Activated T-helper 1 cell treated with anti-CD3 and anti-CD28 coated beads, Interleukin-2, amount 50 U/mL, for 16 hours (primary cell): ENCODE results near the gene EVX1.

ENCODE experiments used
- DNase-seq, 2 donors: peaks; one replicate each; pipeline ENCODE4 v3.0.0-alpha.2; 2020; ENCODE audit warnings: low read depth in 1 of 2, low spot score in 1 of 2

Gene EVX1

DNA sequence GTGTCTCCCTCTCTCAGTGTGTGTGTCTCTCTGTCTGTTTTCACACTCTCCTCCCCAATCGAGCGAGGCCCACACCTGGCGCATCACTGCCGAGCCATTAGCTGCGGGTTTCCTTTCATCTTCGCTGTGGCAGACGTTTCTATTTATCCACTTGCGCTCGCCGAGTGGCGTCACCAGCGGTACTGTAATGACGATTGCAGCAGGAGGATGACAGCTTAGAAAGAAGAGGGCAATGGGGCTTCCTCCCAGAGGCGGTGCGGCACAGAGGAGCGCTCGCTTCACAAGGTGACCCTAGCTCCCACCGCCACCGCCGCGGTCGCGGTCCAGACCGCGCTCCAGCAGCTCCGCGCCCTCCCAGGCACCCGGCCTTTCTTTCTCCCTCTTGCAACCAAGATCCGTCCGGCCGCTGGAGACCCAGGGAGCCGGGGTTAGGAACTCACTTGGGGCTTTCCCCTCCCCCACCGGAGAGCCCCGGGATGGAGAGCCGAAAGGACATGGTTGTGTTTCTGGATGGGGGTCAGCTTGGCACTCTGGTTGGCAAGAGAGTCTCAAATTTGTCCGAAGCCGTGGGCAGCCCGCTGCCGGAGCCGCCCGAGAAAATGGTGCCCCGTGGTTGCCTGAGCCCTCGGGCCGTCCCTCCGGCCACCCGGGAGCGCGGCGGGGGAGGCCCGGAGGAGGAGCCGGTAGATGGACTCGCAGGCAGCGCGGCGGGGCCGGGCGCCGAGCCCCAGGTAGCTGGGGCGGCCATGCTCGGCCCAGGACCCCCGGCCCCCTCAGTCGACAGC is at the start of gene EVX1:
Gene EVX1, plus strand, starts transcription at position 248 of the 785 bp plus-strand sequence. Its CDS starts 229 bp downstream, at position 477.
- DNase-seq: no peak

DNA sequence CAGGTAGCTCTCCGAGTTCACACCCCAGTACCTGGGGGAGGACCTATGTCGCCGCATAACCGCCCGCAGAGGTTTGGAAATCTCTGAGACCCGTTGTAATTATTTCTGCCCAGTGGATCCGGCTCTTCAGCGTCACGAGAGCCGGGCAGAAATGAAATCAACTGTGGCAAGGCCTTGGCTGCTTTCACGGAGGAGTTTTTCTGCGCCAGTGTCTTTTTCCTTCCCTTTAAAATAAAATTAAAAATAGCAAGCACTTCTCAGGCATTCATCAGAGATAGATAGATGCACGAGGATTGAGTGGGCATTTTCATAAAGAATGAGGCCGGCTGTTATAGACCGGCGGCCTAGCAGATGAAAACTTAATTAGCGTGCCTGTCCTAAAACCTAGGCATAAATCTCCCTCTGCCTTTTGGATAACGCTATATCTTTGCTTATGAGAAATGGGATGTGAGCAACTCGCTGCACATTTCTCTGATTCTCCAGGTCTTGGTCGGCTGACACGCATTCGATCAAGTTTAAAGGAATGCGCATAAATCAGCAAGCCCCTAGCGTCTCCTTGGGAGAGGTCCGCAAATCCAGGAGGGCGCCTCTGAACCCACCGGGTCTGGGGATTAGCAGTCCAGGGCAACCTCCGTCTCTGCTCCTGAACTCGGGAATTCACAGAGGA is 49.1 kb upstream of the EVX1 start:
- DNase-seq: no peak

DNA sequence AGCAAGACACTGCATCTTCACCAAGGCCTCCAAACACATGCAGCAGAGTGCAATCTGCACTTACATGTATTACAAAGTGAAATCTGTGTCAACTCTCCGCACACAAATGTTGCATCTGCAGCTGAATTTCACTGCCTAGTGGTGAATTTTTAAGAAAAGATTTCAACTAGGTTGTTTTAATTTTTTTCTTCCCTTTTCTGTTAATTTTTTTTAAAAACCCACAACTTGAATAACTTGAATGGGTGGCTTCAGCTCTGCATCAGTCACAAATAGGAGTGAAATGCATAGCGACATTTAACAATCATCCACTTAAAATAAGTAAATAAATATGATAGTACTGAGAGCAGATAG is 48.6 kb upstream of the EVX1 start:
- DNase-seq: no peak

DNA sequence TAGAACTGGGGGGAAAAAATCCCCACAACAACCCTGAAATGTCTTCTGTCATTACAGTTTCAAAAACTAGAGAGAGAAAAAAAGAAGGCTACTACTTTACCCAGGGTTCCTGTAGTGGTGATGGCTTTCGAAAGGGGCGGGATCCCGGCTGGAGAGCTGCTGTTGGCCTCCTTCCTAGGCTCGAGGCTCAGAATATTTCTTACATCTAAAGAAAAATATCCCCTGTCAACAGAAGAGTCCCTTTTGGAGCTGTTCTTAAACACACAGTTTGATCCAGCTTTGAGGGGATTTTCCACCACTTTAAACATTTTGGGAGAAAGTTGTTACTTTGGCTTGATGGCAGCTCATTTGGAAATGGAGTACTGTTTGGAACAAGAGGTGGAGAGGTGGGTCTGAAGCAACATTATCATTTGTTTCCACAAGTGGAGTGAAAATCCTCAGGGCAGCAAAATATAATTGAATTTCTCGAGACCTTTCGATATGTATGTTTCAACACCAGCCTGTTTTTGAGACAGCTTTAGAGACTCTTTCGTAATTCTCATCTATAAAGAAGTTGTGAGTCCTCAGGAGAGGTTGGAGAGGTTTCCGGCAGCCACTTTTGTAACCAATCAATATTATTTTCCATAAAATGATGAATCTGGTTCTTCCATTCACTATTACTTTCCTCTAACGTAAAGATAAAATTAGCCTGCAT is 47.8 kb upstream of the EVX1 start:
- no peak for DNase-seq

DNA sequence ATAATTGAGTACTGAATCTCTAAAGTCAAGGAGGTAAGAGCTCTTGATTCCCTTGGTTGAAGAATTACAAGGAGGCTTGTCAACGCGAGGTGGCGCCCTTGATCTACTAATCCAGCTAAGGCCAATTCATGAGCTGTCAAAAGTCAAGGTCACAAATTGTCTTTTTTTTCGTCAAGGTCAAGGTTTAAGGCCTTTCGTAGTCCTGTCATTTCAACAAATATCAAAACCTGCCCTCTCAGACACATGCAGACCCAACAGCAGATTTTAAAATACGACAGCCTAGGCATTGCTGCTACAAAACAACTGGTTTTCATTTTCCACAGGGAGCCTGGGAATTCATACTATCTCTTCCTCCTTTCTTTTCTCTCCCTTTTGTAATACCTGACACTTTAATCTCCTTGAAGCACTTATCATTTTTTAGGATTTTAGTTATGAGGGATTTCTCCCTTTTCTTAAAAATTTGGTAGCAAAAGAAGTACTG is 46.3 kb upstream of the EVX1 start:
- DNase-seq: peak; percentile 65 to 78

DNA sequence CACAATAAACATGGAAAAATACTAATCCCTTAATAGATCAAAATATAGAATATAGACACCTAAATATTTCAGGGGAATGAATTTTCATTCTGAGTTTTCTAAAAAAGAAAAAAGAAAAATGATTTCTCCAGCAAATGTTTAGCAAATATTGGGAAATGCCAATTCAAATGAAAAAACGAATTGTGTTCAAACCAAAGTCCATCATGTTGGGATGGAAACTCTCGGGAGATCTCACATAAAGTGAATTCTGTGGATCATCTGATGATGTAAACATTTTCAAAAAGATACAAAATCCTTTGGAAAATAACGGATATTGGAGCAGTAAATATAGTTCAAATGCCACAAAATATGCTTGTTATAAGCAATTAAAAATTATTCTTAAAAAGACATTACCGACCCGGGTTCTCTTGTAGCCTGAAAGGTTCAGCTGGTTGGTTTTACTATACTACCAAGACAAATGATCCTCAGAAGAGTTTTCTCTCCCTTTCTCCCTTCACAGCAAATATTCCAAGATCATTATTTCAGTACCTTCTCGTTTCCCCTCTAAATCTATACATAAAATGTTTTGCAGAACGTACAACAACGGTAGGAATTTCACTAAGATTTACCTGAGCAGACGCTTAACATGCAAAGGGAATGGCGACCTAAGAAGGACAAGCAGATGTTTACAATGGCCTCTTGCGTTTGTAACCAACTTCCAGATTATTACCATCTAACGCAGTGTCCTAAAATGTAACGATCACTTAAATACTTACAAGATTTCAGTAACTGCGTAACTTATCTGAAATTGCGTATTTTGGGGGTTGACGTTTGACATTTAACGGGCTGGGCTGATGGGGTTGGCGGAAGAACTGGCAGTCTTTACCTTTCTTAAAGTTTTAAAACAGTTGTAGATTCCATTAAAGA is 45.2 kb upstream of the EVX1 start:
- no peak for DNase-seq

DNA sequence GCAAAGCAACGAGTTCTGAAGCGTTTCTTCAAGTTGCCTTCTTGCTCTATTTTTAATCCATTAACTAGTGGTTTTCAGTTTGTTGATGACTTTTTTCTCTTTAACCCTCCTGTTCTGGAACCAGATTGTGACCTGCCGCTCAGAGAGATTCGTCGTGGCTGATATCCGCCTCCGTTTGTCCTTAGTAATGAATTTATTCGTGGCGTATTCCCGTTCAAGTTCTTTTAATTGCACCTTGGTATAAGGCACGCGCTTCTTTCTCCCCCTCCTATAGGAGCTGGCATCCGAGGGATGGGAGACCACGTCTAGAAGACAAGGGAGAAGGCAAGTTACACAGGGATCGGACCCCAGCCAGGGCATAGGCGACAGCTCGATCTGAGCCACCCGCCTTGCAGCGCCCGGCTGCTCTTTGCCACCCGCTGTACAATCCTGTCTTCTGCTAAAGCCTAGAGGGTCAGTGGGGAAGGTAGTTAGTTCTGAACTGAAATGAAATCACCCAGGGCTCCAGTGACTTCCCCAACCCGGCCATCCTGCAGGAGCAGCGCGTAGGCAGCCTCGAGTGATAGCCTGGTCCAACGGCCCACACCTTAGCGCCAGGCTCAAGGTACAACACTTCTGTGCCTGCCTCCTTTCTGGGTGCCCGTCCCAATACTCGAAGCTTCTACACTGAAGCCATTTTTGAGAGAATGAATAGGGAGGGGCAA is 44.3 kb upstream of the EVX1 start:
- DNase-seq: no peak

DNA sequence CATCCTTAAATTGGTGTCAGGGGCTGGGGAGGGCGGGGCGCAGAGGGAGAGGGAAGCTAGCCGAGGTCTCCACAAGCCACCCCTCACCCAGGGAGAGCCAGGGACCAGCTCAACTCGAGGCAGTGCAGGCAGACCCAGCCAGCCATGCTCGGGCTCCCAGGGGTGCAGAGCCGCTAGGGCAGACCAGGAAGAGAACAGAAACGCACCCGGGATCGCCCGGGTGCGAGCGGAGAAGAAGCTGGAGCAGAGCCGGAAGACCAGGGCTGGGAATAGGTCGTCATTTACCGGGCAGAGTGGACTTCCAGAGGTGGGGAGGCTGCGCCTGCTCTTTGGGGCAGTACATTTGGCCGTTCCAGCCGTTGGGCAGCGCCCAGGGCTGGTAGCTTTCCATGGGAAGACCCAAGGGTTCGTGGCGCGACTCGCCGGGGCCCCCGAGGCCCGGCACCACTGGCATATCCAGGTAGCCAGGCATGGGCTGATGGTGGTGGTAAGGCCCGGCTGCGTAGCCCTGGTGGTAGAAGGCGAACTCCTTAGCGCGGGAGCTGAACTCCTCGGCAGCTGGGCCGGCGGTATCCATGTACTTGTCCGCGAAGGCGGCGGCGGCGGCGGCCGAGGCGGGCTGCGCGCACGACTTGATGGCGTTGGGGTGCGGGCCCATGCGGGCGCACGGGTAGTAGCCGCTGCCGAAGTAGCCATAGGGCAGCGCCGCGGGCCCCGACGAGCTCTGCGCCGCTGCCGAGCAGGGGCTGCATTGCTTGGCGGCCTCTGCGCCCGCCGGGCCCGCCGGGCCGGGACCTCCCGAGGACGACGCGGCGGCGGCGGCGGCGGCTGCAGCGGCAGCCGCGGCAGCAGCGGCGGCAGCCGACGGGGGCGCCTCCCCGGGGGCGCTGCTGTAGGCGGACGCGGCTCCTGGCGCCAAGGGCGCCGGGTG is 43.5 kb upstream of the EVX1 start:
- no peak for DNase-seq

DNA sequence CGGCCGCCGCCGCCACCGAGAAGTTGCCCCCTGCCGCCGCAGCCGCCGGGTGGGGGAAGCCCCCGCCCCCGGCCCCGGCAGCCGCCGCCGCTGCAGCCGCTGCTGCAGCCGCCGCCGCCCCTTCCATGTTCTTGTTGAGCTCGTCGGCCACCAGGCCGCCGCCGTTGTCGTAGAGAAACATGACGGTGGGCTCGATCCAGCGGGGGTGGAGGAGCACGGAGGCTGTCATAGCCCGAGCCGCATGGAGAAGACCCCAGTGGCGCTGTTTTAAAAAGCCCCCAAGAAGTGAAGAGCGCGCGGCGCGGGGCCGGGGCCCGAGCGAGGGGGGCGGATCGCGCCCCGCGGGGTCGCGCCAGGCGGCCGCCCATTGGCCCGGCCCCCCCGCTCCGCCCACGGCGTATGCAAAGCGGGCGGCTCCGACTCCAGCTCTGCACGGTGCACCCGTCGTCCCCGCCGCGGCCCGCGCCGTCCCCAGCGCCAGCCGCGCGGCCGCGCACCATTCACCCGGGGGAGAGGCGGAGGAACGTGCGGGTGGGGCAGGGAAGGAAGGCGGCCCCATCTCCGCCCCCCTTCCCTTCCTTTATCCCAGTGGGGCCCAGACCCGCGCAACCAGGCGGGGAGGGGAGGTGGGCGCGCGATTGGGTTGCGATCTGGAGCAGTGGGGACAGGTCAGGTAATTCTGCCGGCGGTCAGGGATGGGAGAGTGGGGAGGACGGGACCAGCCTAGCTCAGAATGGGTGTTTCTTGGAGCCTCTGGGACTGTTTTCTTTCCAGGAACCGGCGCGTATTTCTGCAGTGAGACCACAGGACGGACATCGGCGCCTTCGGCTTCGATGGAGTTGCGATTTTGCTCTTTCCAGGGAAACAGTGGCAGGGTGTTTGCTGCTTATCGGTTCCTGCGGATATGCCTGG is 42.5 kb upstream of the EVX1 start, which contains the start of gene HOXA13:
Gene HOXA13, minus strand, starts transcription at position 243 of the 912 bp plus-strand sequence. Its CDS starts 14 bp downstream, at position 229.
- DNase-seq: no peak

DNA sequence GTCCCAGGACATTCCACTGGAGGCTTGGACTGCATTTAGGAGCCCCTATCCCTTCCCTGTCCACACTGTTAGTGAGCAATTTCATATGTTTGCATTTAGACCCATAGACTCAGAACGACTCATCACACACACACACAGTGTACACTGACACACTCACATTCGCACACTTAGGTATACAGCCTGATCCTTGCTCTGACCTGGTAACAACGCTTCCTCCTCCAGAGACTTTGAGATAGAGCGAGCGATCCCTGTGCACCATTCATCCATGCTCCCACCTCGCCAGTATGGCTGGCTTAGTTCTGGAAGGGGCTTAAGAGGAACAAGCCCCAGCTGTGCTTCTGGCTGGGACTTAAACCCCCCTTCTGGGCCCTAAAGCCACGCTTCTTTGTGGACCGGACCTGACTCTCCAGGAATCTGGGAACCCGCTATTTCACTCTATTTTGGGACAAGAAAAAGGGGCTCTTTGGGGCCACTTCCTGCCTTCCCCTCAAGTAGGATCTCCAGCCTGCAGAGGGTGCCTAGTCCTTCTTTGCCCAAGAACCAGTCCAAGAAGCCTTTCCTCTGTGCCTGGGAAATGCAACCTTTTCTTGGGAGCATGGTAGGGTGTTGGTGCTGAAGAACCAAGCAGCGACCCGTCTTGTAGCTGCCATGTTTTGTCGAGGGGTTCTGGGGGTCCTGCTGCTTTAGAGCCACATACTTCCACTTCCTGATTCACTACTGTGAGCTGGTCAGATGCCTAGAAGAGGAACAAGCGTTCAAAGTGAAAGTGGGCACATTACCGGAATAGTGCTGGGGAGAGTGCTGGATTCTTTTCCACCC is 41.6 kb upstream of the EVX1 start:
- DNase-seq: no peak

DNA sequence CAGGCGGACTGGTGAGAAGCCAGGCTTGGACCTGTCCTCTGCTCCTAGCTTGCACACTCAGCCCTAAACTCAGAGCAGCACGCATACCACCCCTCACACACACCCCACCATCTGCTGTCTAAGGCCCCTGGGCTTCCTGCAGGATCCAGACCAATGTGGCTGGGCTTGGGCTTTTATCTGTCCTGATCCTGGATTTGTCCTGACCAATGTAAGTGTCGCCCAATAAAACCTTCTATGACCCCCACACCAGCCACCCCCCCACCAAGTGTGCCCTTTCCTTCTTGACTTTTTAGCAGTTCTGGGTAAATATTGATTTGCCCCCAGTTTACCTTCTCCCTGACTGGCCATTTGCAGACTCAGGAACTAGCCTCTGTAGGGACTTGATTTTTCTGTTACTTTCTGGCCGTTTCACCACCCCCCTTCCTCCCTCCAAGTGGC is 41.0 kb upstream of the EVX1 start:
- no peak for DNase-seq

DNA sequence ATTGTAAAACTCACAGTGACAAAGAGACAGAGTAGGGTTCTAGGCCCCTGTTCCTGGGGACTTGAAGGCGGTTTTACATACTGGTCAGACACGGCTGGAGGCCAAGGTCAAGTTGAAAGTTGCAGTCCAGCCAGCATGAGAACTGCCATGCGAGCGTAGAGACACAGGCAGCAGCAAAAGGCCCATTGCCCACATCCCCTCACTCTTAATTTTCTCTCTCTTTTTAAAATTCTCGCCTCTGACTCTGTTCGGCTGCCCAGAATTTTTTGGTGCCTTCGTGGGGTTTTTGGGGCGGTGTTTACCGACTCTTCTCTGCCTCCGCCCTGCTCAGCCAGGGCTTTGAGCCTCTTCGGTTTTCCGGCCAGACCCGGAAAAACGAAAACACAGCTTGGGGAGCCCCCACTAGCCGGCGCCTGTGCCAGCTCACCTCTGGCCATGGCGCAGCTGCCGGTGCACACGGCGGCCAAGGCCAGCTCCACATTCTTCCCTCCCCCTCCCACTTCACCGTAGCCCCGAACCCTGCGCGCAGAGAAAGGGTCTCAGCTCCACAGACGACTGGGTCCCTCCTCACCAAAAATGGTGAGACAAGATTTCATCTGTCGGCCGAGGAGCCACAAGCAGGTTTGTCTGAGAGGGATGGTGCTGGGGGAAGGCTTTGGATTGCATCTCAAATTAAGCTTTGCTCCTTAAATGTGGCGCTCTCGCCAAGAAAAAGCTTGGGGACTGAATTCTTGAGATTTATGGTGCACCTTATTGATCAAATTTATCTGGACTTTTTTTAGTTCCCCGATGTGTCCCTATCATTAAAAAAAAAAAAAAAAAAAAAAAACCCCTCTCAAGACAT is 40.4 kb upstream of the EVX1 start:
- no peak for DNase-seq

DNA sequence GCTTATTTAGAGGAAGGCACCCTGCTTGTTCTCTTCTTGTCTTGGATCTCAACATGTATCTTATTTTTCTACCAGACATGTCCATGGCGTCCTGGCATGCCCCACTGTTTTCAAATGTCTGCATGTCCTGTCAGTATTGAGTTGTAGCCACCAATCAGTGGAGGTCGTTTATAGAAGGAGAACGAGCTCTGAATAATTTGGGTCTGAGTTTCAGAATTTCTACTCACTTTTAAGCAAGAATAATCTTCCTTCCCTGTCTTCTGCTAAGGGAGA is 39.8 kb upstream of the EVX1 start:
- DNase-seq: no peak

DNA sequence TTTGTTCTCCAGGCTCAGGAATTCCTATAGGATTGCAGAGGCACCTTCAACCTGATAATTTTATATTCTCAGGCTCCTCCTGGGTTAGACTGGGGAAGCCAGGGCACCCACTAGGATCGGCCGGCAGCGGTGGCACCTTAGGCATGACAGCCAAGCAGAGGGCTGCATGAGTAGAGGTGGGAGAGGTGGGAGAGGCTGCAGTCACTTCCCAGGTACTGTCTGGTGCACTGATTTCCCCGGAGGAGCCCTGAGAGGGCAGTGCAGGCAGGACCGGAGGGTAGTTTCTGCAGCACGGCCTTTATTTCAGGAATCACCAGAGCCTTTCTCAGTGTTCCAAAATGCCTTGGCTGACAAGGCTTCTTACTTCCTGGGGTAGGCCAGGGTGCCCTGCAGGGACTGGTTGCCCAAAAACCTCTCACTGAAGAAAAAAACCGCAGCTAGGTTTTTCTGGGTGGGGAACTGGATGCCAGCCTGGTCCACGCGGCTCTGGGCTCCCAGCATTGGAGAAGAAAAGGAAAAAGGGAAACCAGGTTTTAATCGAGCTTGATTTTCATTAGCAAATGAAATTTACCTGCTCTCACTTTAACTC is 39.1 kb upstream of the EVX1 start:
- DNase-seq: no peak

DNA sequence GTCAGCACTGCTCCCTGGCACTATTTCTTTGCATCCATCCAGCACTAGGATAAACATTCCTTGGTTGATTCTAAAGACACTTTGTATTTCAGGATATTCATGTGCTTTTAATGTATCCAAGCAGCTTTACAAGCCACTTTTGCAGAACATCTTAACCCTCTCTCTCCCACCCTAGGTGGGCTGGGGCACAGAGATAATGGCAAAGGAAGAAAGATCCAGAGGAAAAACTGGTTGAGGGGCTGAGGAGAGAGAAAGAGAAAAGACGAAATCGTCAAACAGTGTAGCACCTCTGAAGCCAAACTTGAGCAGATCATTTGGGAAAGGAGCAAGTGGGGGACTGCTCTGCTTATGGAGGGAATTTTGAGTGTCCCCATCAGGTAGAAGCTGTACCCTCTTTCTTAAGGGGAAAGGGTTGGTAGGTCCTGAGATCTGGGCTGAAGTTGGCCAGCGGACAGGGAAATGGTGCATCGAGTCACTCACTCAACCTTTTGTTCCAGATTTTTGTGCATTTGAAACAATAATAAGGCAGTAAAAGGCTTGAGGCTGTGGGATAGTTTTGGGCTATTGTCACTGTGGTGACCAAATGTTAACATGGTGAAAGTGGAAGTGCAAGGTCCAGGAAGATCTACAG is 38.5 kb upstream of the EVX1 start:
- DNase-seq: no peak

DNA sequence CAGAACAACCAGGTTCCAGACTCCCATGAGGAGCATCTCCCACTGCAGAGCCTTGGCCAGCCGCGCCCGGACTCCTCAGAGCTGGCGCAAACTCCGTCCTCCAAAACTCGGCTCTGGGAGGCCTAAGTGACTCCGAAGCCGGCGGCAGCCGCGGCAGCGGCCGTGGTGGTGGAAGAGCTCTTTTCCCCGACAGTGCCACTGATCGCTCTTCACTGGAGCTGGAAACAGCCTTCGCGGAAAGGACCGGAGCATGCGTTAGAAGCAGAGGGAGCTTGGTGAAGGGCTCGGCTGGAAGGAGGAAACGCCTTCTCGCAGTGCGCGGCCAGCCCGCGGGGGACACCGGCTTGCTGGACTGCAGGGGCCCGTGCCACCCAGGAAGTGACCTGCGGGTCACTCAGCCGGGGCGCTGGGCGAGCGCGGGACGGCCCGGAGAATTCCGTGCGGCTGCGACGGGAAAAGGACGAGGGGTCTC is 37.7 kb upstream of the EVX1 start:
- no peak for DNase-seq
